ENCODE measurements around the gene RCOR3.
"Not testable (repeated sequence)": the region's sequence is repeated elsewhere in the genome, so short reads cannot be mapped to it uniquely, and the experiment has no call there.

Gene RCOR3

GRCh38 chr1:211258756-211259637 is at the start of gene RCOR3:
Gene RCOR3, plus strand, starts transcription at chr1:211259366. Its CDS starts 195 bp downstream, at chr1:211259561.
- Histone ChIP-seq H3K4me1 (ENCODE audit: control insufficient read depth, insufficient read depth, low read length) (peaks cover 17% of the 10 kb centered on the region), H3K27me3 (replicated peaks; ENCODE audit: control insufficient read depth, insufficient read depth, low read length) (no peaks in the 10 kb centered on the region), H3K36me3 (ENCODE audit: control insufficient read depth, insufficient read depth, low read length, severe bottlenecking) (peaks cover 2% of the 10 kb centered on the region), H3K4me3 (ENCODE audit: low read length) (peak within 1 kb of the TSS; percentile 93), H3K9me3 (ENCODE audit: control insufficient read depth, low read length) (no peaks in the 10 kb centered on the region), H3K9ac (ENCODE audit: low read length) (peak within 1 kb of the TSS; percentile 98)
- DNase-seq (ENCODE audit: low read depth), result peak; percentile 95

GRCh38 chr1:211210052-211210451 is 49.1 kb upstream of the RCOR3 start:
- DNase-seq (ENCODE audit: low read depth), result no peak
- H3K9ac ChIP-seq (ENCODE audit: low read length), result no peak overlapping the region

GRCh38 chr1:211210965-211211364 is 48.2 kb upstream of the RCOR3 start:
- Histone ChIP-seq H3K36me3 (ENCODE audit: control insufficient read depth, insufficient read depth, low read length, severe bottlenecking) (no peaks in the 10 kb centered on the region), H3K9me3 (ENCODE audit: control insufficient read depth, low read length) (peaks cover 6% of the 10 kb centered on the region), H3K4me3 (ENCODE audit: low read length) (no peak overlapping the region), H3K9ac (ENCODE audit: low read length) (no peak overlapping the region), H3K4me1 (ENCODE audit: control insufficient read depth, insufficient read depth, low read length) (no peaks in the 10 kb centered on the region), H3K27me3 (replicated peaks; ENCODE audit: control insufficient read depth, insufficient read depth, low read length) (no peaks in the 10 kb centered on the region)
- no peak for DNase-seq (ENCODE audit: low read depth)

More at GRCh38 chr1:211210052-211210451, 49.1 kb upstream of the RCOR3 start:
- Histone ChIP-seq H3K36me3 (ENCODE audit: control insufficient read depth, insufficient read depth, low read length, severe bottlenecking) (no peaks in the 10 kb centered on the region), H3K4me1 (ENCODE audit: control insufficient read depth, insufficient read depth, low read length) (no peaks in the 10 kb centered on the region), H3K27me3 (replicated peaks; ENCODE audit: control insufficient read depth, insufficient read depth, low read length) (no peaks in the 10 kb centered on the region), H3K9me3 (ENCODE audit: control insufficient read depth, low read length) (peaks cover 6% of the 10 kb centered on the region), H3K4me3 (ENCODE audit: low read length) (no peak overlapping the region)

GRCh38 chr1:211213702-211214101 is 45.5 kb upstream of the RCOR3 start:
- H3K27me3 ChIP-seq (replicated peaks; ENCODE audit: control insufficient read depth, insufficient read depth, low read length), result no peaks in the 10 kb centered on the region
- no peaks in the 10 kb centered on the region for H3K4me1 ChIP-seq (ENCODE audit: control insufficient read depth, insufficient read depth, low read length)
- H3K9ac ChIP-seq (ENCODE audit: low read length), result no peak overlapping the region
- no peak for DNase-seq (ENCODE audit: low read depth)
- no peak overlapping the region for H3K4me3 ChIP-seq (ENCODE audit: low read length)
- no peaks in the 10 kb centered on the region for H3K9me3 ChIP-seq (ENCODE audit: control insufficient read depth, low read length)
- no peaks in the 10 kb centered on the region for H3K36me3 ChIP-seq (ENCODE audit: control insufficient read depth, insufficient read depth, low read length, severe bottlenecking)

GRCh38 chr1:211215577-211215976 is 43.6 kb upstream of the RCOR3 start:
- Histone ChIP-seq H3K36me3 (ENCODE audit: control insufficient read depth, insufficient read depth, low read length, severe bottlenecking) (no peaks in the 10 kb centered on the region), H3K9ac (ENCODE audit: low read length) (no peak overlapping the region), H3K4me3 (ENCODE audit: low read length) (no peak overlapping the region), H3K9me3 (ENCODE audit: control insufficient read depth, low read length) (no peaks in the 10 kb centered on the region), H3K27me3 (replicated peaks; ENCODE audit: control insufficient read depth, insufficient read depth, low read length) (peaks cover 4% of the 10 kb centered on the region), H3K4me1 (ENCODE audit: control insufficient read depth, insufficient read depth, low read length) (no peaks in the 10 kb centered on the region)
- no peak for DNase-seq (ENCODE audit: low read depth)

- peaks cover 4% of the 10 kb centered on the region for H3K27me3 ChIP-seq (replicated peaks; ENCODE audit: control insufficient read depth, insufficient read depth, low read length)
- H3K36me3 ChIP-seq (ENCODE audit: control insufficient read depth, insufficient read depth, low read length, severe bottlenecking), result no peaks in the 10 kb centered on the region
- no peaks in the 10 kb centered on the region for H3K9me3 ChIP-seq (ENCODE audit: control insufficient read depth, low read length)
- H3K4me3 ChIP-seq (ENCODE audit: low read length), result no peak overlapping the region
- H3K9ac ChIP-seq (ENCODE audit: low read length), result no peak overlapping the region
- no peaks in the 10 kb centered on the region for H3K4me1 ChIP-seq (ENCODE audit: control insufficient read depth, insufficient read depth, low read length)
- no peak for DNase-seq (ENCODE audit: low read depth)
Measured at GRCh38 chr1:211217392-211217791, 41.8 kb upstream of the RCOR3 start.

- not testable (repeated sequence) for DNase-seq (ENCODE audit: low read depth); H3K9ac ChIP-seq (ENCODE audit: low read length); H3K36me3 ChIP-seq (ENCODE audit: control insufficient read depth, insufficient read depth, low read length, severe bottlenecking); H3K9me3 ChIP-seq (ENCODE audit: control insufficient read depth, low read length); H3K27me3 ChIP-seq (replicated peaks; ENCODE audit: control insufficient read depth, insufficient read depth, low read length); H3K4me3 ChIP-seq (ENCODE audit: low read length); H3K4me1 ChIP-seq (ENCODE audit: control insufficient read depth, insufficient read depth, low read length)
Measured at GRCh38 chr1:211222469-211223234, 36.5 kb upstream of the RCOR3 start.

GRCh38 chr1:211228573-211229364 is 30.4 kb upstream of the RCOR3 start:
- not testable (repeated sequence) for H3K36me3 ChIP-seq (ENCODE audit: control insufficient read depth, insufficient read depth, low read length, severe bottlenecking); H3K4me1 ChIP-seq (ENCODE audit: control insufficient read depth, insufficient read depth, low read length); H3K9ac ChIP-seq (ENCODE audit: low read length); H3K9me3 ChIP-seq (ENCODE audit: control insufficient read depth, low read length); H3K4me3 ChIP-seq (ENCODE audit: low read length); DNase-seq (ENCODE audit: low read depth); H3K27me3 ChIP-seq (replicated peaks; ENCODE audit: control insufficient read depth, insufficient read depth, low read length)

- Histone ChIP-seq H3K4me3 (ENCODE audit: low read length) (no peak overlapping the region), H3K9ac (ENCODE audit: low read length) (no peak overlapping the region), H3K27me3 (replicated peaks; ENCODE audit: control insufficient read depth, insufficient read depth, low read length) (no peaks in the 10 kb centered on the region), H3K9me3 (ENCODE audit: control insufficient read depth, low read length) (no peaks in the 10 kb centered on the region), H3K36me3 (ENCODE audit: control insufficient read depth, insufficient read depth, low read length, severe bottlenecking) (no peaks in the 10 kb centered on the region), H3K4me1 (ENCODE audit: control insufficient read depth, insufficient read depth, low read length) (no peaks in the 10 kb centered on the region)
- no peak for DNase-seq (ENCODE audit: low read depth)
Measured at GRCh38 chr1:211229365-211229759, 29.8 kb upstream of the RCOR3 start.

GRCh38 chr1:211231873-211232272 is 27.3 kb upstream of the RCOR3 start:
- H3K36me3 ChIP-seq (ENCODE audit: control insufficient read depth, insufficient read depth, low read length, severe bottlenecking), result no peaks in the 10 kb centered on the region
- H3K27me3 ChIP-seq (replicated peaks; ENCODE audit: control insufficient read depth, insufficient read depth, low read length), result no peaks in the 10 kb centered on the region
- no peak overlapping the region for H3K9ac ChIP-seq (ENCODE audit: low read length)
- no peaks in the 10 kb centered on the region for H3K9me3 ChIP-seq (ENCODE audit: control insufficient read depth, low read length)
- no peak for DNase-seq (ENCODE audit: low read depth)
- no peak overlapping the region for H3K4me3 ChIP-seq (ENCODE audit: low read length)
- no peaks in the 10 kb centered on the region for H3K4me1 ChIP-seq (ENCODE audit: control insufficient read depth, insufficient read depth, low read length)

All from adipocyte (in vitro differentiated cells).